Upper lobe of left lung (tissue), 6 donors: ENCODE data around the gene EPS15. TPM values are rescaled to one million over a fixed set of nuclear protein-coding genes. Genes with fewer than 3 reads are reported as not detected.
A peak's percentile ranks its signal among the peaks of the same experiment; 100 is the strongest.

Experiments used
- ATAC-seq, 2 donors: fragments of 200-7000 bp; cut with Tn5 transposase; one replicate each; pipeline ENCODE4 v1.9.1; 2022; ENCODE audit warnings: mild to moderate bottlenecking in 2 of 2, moderate library complexity in 2 of 2; ENCODE audit not compliant: low FRiP score in 2 of 2
- DNase-seq, 2 donors: peaks; one replicate each; pipeline ENCODE4 v3.0.0-alpha.2; 2019 to 2020
- H3K27ac ChIP-seq, 4 donors: fragments of 200-600 bp; sonication (generic); one replicate each; pipeline ENCODE4 v1.5.1; 2016 to 2019
- H3K27me3 ChIP-seq, 4 donors: fragments of 200-600 bp; sonication (generic); one replicate each; pipeline ENCODE4 v1.5.1; 2017 to 2019
- H3K36me3 ChIP-seq, 4 donors: fragments of 200-600 bp; sonication (generic); one replicate each; pipeline ENCODE4 v1.5.1; 2016 to 2019
- H3K4me1 ChIP-seq, 4 donors: fragments of 200-600 bp; sonication (generic); one replicate each; pipeline ENCODE4 v1.5.1; 2018 to 2019
- H3K4me3 ChIP-seq, 4 donors: fragments of 200-600 bp; sonication (generic); one replicate each; pipeline ENCODE4 v1.5.1; 2017 to 2019; ENCODE audit warnings: mild to moderate bottlenecking in 2 of 4, moderate library complexity in 1 of 4
- H3K9me3 ChIP-seq, 4 donors: fragments of 200-600 bp; sonication (generic); one replicate each; pipeline ENCODE4 v1.5.1; 2018 to 2019
- EP300 ChIP-seq, 4 donors: sonication (generic); formaldehyde crosslinking; IDR thresholded peaks; one replicate each; pipeline ENCODE4 v1.5.1; 2017; ENCODE audit warnings: antibody characterized with exemption in 4 of 4, control low read depth in 2 of 4
- POLR2A ChIP-seq, 4 donors: fragments of 450-650 bp; IDR thresholded peaks; one replicate each; pipeline ENCODE4 v1.5.1; 2016 to 2017; ENCODE audit warnings: antibody characterized with exemption in 4 of 4, mild to moderate bottlenecking in 2 of 4
- POLR2AphosphoS5 ChIP-seq, 2 donors: sonication (generic); formaldehyde crosslinking; IDR thresholded peaks; one replicate each; pipeline ENCODE4 v1.5.1; 2017; ENCODE audit warnings: antibody characterized with exemption in 2 of 2
- WGBS, 2 donors: methylation state at CpG; one replicate each; pipeline ENCODE4 v1.1.5; 2017 to 2018; 5-methylcytosine and 5-hydroxymethylcytosine counted together
- total RNA-seq, 6 donors: library from RNA; depleted of rRNA in 4 of 6; stranded (reverse); fragments of >200 nt in 4 of 6; gene quantifications; one replicate each; pipeline versions ENCODE4 v1.1.0 to v1.2.1, GENCODE V29; 2016 to 2021
- TF ChIP-seq, protein P1 (sequence below), 6 experiments: fragments of 450-650 bp in 4 of 6; fragments of 200-600 bp in 2 of 6; sonication (generic) in 2 of 6; IDR thresholded peaks; one replicate each; pipeline ENCODE4 v1.5.1; 2016 to 2019; ENCODE audit warnings: antibody characterized with exemption in 6 of 6
- donor health status: DM: no; HTN: no; CAD: no; lungs with moderate emphysema.
- donor health status: DM: no; HTN: yes; CAD: no; lungs with severe emphysema.

Gene EPS15
- total RNA-seq, 6 donors from 2014 or later = 50.4 to 181 (median 73.3) TPM

- WGBS, 2 donors = 88% methylated on average over 5 of the region's 5 CpGs
- TF ChIP-seq EP300 (IDR thresholded peaks at IDR 0.05) (no peak), POLR2AphosphoS5 (IDR thresholded peaks at IDR 0.05) (no peak), POLR2A (IDR thresholded peaks at IDR 0.05) (no peak)
- TF ChIP-seq, protein P1, sequence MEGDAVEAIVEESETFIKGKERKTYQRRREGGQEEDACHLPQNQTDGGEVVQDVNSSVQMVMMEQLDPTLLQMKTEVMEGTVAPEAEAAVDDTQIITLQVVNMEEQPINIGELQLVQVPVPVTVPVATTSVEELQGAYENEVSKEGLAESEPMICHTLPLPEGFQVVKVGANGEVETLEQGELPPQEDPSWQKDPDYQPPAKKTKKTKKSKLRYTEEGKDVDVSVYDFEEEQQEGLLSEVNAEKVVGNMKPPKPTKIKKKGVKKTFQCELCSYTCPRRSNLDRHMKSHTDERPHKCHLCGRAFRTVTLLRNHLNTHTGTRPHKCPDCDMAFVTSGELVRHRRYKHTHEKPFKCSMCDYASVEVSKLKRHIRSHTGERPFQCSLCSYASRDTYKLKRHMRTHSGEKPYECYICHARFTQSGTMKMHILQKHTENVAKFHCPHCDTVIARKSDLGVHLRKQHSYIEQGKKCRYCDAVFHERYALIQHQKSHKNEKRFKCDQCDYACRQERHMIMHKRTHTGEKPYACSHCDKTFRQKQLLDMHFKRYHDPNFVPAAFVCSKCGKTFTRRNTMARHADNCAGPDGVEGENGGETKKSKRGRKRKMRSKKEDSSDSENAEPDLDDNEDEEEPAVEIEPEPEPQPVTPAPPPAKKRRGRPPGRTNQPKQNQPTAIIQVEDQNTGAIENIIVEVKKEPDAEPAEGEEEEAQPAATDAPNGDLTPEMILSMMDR (IDR thresholded peaks at IDR 0.05) = no peak
Measured at GRCh38 chr1:51435878-51436277, 83.2 kb downstream of the EPS15 start.

DNA sequence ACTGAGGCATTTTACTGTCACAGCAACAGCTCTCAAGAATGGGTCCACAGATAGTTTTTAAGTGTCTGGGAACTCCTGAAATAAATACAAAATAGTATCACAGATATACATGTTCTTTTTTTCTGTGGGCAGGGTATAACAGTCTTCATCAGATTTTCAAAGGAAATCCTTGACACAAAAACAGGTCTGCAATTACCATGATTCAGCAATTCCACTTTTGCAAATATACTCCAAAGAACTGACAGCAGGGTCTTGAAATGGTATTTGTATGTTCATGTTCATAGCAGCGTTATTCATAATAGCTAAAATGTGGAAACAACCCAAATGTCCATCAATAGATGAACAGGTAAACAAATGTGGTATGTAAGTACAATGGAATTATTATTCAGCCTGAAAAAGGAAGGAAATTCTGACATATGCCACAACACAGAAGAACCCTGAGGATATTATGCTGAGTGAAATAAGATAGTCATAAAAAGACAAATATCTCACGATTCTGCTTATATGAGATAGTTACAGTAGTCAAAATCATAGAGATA lies 85.0 kb downstream of the EPS15 start:
- TF ChIP-seq EP300 (IDR thresholded peaks at IDR 0.05) = no peak
- TF ChIP-seq, protein P1 (IDR thresholded peaks at IDR 0.05) = no peak
- TF ChIP-seq POLR2AphosphoS5 (IDR thresholded peaks at IDR 0.05) = no peak
- TF ChIP-seq POLR2A (IDR thresholded peaks at IDR 0.05) = no peak
- Histone ChIP-seq H3K4me3 (peak overlapping the region in 1 of 4 donors; percentile 6), H3K9me3 (no peaks in the 10 kb centered on the region), H3K4me1 (peaks cover 23 to 31% (median 25%) of the 10 kb centered on the region in 4 donors), H3K27ac (peak overlapping the region; percentile 14 to 76 (median 56)), H3K27me3 (no peaks in the 10 kb centered on the region), H3K36me3 (peaks cover 0 to 24% (median 0%) of the 10 kb centered on the region in 4 donors)
- 33 to 45% methylated on average over 2 of the region's 2 CpGs for WGBS, 2 donors
- ATAC-seq = no peak
- DNase-seq = no peak

More at GRCh38 chr1:51435878-51436277, 83.2 kb downstream of the EPS15 start:
- ATAC-seq = no peak
- DNase-seq = no peak
- H3K27ac ChIP-seq = no peak overlapping the region
- H3K27me3 ChIP-seq = no peaks in the 10 kb centered on the region
- peaks cover 0 to 33% (median 2%) of the 10 kb centered on the region in 4 donors for H3K36me3 ChIP-seq
- H3K9me3 ChIP-seq = no peaks in the 10 kb centered on the region
- no peak overlapping the region for H3K4me3 ChIP-seq
- peaks cover 15 to 29% (median 20%) of the 10 kb centered on the region in 4 donors for H3K4me1 ChIP-seq

DNA sequence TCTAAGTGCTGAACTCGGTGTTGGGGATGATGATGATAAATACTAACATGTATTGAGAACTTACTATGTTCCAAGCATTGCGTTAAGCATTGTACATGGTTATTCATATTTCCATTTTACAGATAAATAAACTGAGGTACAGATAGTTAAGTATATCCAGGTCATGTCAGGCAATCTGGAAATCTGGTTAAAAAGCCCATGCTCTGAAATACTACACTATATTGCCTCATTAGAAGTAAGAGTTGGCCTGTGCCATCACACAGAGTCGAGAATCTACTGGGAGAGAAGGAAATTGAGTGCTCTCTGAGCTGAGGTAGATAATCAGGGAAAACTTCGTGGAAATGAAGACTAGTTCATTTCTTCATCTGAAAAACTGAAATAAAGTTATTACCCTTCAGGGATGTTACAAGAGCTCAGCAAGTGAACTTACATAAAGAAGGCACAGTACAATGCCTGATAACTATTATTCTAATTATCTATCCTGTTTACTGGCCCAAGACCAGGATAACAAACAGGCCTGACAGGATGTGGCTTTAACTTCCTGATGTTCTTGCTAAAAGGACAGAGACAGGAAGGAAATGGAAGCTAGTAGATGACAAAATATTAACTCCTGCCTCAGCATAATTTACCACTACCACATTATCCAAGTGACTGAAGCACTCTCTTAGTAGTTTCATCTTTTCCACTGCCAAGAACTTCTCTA lies 85.6 kb downstream of the EPS15 start:
- H3K4me3 ChIP-seq = peak overlapping the region in 1 of 4 donors; percentile 6
- ATAC-seq (peak in 1 of 2 donors; percentile 77), DNase-seq (no peak)
- no peaks in the 10 kb centered on the region for H3K27me3 ChIP-seq
- peak overlapping the region; percentile 37 to 76 (median 56) for H3K27ac ChIP-seq
- H3K4me1 ChIP-seq = peaks cover 23 to 31% (median 25%) of the 10 kb centered on the region in 4 donors
- peak in 1 of 4 donors; percentile 9 for TF ChIP-seq EP300 (IDR thresholded peaks at IDR 0.05)
- no peak for TF ChIP-seq POLR2AphosphoS5 (IDR thresholded peaks at IDR 0.05)
- no peak for TF ChIP-seq POLR2A (IDR thresholded peaks at IDR 0.05)
- no peaks in the 10 kb centered on the region for H3K9me3 ChIP-seq
- peaks cover 0 to 26% (median 0%) of the 10 kb centered on the region in 4 donors for H3K36me3 ChIP-seq
- WGBS, 2 donors = 68 to 69% methylated on average over 4 of the region's 4 CpGs

DNA sequence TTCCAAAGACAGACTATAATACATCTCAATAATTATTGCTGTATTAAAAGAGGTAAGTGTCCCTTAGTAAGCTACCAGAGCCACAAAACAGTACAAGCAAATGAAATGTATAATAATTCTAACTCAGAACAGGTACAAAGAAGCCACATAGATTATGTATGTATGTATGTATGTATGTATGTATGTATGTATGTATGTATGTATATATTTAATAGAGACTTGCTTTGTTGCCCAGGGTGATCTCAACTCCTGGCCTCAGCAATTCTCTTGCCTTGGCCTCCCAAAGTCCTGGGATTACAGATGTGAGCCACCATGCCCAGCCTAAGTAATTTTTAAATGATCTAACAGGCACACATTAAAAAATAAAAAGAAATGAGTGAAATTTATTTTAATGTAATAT lies 86.9 kb downstream of the EPS15 start:
- Histone ChIP-seq H3K27ac (peak overlapping the region in 1 of 4 donors; percentile 76), H3K4me3 (no peak overlapping the region), H3K9me3 (no peaks in the 10 kb centered on the region), H3K27me3 (no peaks in the 10 kb centered on the region), H3K36me3 (peaks cover 0 to 31% (median 0%) of the 10 kb centered on the region in 4 donors), H3K4me1 (peaks cover 23 to 31% (median 25%) of the 10 kb centered on the region in 4 donors)
- ATAC-seq = no peak
- TF ChIP-seq POLR2A (IDR thresholded peaks at IDR 0.05) (no peak), POLR2AphosphoS5 (IDR thresholded peaks at IDR 0.05) (no peak), EP300 (IDR thresholded peaks at IDR 0.05) (no peak)
- TF ChIP-seq, protein P1 (IDR thresholded peaks at IDR 0.05) = no peak
- DNase-seq = no peak

- ATAC-seq (no peak), DNase-seq (no peak)
- Histone ChIP-seq H3K27me3 (no peaks in the 10 kb centered on the region), H3K9me3 (no peaks in the 10 kb centered on the region), H3K36me3 (peaks cover 0 to 21% (median 0%) of the 10 kb centered on the region in 4 donors), H3K4me1 (peaks cover 9 to 20% (median 15%) of the 10 kb centered on the region in 4 donors), H3K4me3 (no peak overlapping the region), H3K27ac (no peak overlapping the region)
- WGBS, 2 donors = 89 to 98% methylated on average over 1 of the region's 1 CpG
- TF ChIP-seq, protein P1 (IDR thresholded peaks at IDR 0.05) = no peak
- TF ChIP-seq POLR2A (IDR thresholded peaks at IDR 0.05) (no peak), POLR2AphosphoS5 (IDR thresholded peaks at IDR 0.05) (no peak), EP300 (IDR thresholded peaks at IDR 0.05) (no peak)
Measured at GRCh38 chr1:51427438-51427837, 91.6 kb downstream of the EPS15 start.
